MCF 10A (cell line): ENCODE results near the gene ACTMAP. TPM values are rescaled to one million over a fixed set of nuclear protein-coding genes. Genes with fewer than 3 reads are reported as not detected.

Source experiments
- BruUV-seq: library from RNA; stranded (reverse); fragments of 400-500 nt; replicated peaks from 2 replicates; lab custom pipeline; 2021; lab: Mats Ljungman, UMichigan
- CTCF ChIA-PET: fragments of 300-600 bp; sonication (Branson Sonifier 250); formaldehyde crosslinking; extraction: SDS; loops from one replicate; lab custom pipeline; 2021; ENCODE audit warnings: antibody characterized with exemption, inconsistent platforms; lab: Yijun Ruan, JAX
- POLR2A ChIA-PET: fragments of 300-600, 350-650 bp; sonication (Branson Sonifier 250); formaldehyde crosslinking; extraction: SDS; loops from one replicate; lab custom pipeline; 2020; ENCODE audit warnings: antibody characterized with exemption, inconsistent platforms; lab: Yijun Ruan, JAX
- DNase-seq: peaks from one replicate; pipeline ENCODE4 v3.0.0-alpha.2; 2018; ENCODE audit not compliant: unreplicated experiment
- H3K27ac Mint-ChIP-seq: one replicate; pipeline ENCODE4 v1.8.0; 2022; ENCODE audit warnings: mild to moderate bottlenecking, low read depth, mixed read lengths; ENCODE audit not compliant: unreplicated experiment
- H3K27me3 Mint-ChIP-seq: one replicate; pipeline ENCODE4 v1.8.0; 2022; ENCODE audit warnings: mixed read lengths; ENCODE audit not compliant: insufficient read depth, unreplicated experiment
- H3K36me3 Mint-ChIP-seq: one replicate; pipeline ENCODE4 v1.8.0; 2022; ENCODE audit warnings: mild to moderate bottlenecking, moderate library complexity, mixed read lengths; ENCODE audit not compliant: insufficient read depth, unreplicated experiment
- H3K4me1 Mint-ChIP-seq: one replicate; pipeline ENCODE4 v1.8.0; 2022; ENCODE audit warnings: mixed read lengths; ENCODE audit not compliant: insufficient read depth, unreplicated experiment
- H3K4me3 Mint-ChIP-seq: one replicate; pipeline ENCODE4 v1.8.0; 2022; ENCODE audit warnings: mild to moderate bottlenecking, moderate library complexity, mixed read lengths; ENCODE audit not compliant: unreplicated experiment
- H3K9me3 Mint-ChIP-seq: one replicate; pipeline ENCODE4 v1.8.0; 2022; ENCODE audit warnings: mixed read lengths; ENCODE audit not compliant: unreplicated experiment
- CTCF ChIP-seq: fragments of 200-600 bp; IDR thresholded peaks from one replicate; pipeline ENCODE4 v1.8.0; 2022; ENCODE audit warnings: antibody characterized with exemption, mild to moderate bottlenecking; ENCODE audit not compliant: unreplicated experiment
- intact Hi-C: fragments of 100-400 bp; cut with micrococcal nuclease; formaldehyde crosslinking; loops from 2 replicates; pipeline ENCODE4 v1.14.1; 2022
- total RNA-seq: library from RNA; stranded (reverse); gene quantifications from 2 replicates; pipeline ENCODE4 v1.2.3, GENCODE V29; 2022

Gene ACTMAP
- total RNA-seq, 1 experiment from 2014 or later = 19.3 TPM

GRCh38 chr19:40739030-40739839 lies 11.0 kb downstream of the ACTMAP start:
- H3K27me3 Mint-ChIP-seq = no peaks in the 10 kb centered on the region
- no peak overlapping the region for H3K4me3 Mint-ChIP-seq
- no peaks in the 10 kb centered on the region for H3K9me3 Mint-ChIP-seq
- ChIA-PET CTCF (interaction anchor here (0.6 to 0.7 kb wide), 2 partner anchors 57 to 319 kb away, joined by 3 read pairs; no protein-coding TSS in a partner anchor), POLR2A (interaction anchor here (0.6 to 3.7 kb wide), 5 partner anchors 11 to 413 kb away, joined by 3 to 35 read pairs (median 3); partner anchors contain the start of genes ACTMAP, COQ8B, ITPKC and SNRPA)
- H3K27ac Mint-ChIP-seq = no peak overlapping the region
- no peak for TF ChIP-seq CTCF
- DNase-seq = no peak
- H3K4me1 Mint-ChIP-seq = peaks cover 7% of the 10 kb centered on the region
- no TSS peak for BruUV-seq
- peaks cover 81% of the 10 kb centered on the region for H3K36me3 Mint-ChIP-seq
- intact Hi-C loops = no loop called here

GRCh38 chr19:40737102-40737644 lies 13.1 kb downstream of the ACTMAP start:
- DNase-seq = no peak
- ChIA-PET CTCF (interaction anchor here (0.6 kb wide), 1 partner anchor 9 kb away, joined by 4 read pairs; no protein-coding TSS in a partner anchor), POLR2A (interaction anchor here (0.8 to 4.2 kb wide), 3 partner anchors 13 to 15 kb away, joined by 3 to 23 read pairs (median 6); partner anchors contain the start of genes ACTMAP and SNRPA)
- Mint-ChIP-seq H3K27me3 (no peaks in the 10 kb centered on the region), H3K27ac (no peak overlapping the region), H3K4me3 (no peak overlapping the region), H3K4me1 (peaks cover 7% of the 10 kb centered on the region), H3K9me3 (no peaks in the 10 kb centered on the region), H3K36me3 (peaks cover 99% of the 10 kb centered on the region)
- intact Hi-C loops = no loop called here
- no peak for TF ChIP-seq CTCF
- no TSS peak for BruUV-seq

- no peaks in the 10 kb centered on the region for H3K27me3 Mint-ChIP-seq
- no peak for DNase-seq
- no peak overlapping the region for H3K27ac Mint-ChIP-seq
- H3K36me3 Mint-ChIP-seq = peaks cover 99% of the 10 kb centered on the region
- H3K9me3 Mint-ChIP-seq = no peaks in the 10 kb centered on the region
- H3K4me1 Mint-ChIP-seq = peaks cover 7% of the 10 kb centered on the region
- CTCF ChIA-PET = interaction anchor here (0.6 kb wide), 1 partner anchor 8 kb away, joined by 4 read pairs; no protein-coding TSS in a partner anchor
- intact Hi-C loops = no loop called here
- no TSS peak for BruUV-seq
- TF ChIP-seq CTCF = no peak
- H3K4me3 Mint-ChIP-seq = no peak overlapping the region
- POLR2A ChIA-PET = interaction anchor here (0.7 to 4.2 kb wide), 4 partner anchors 12 to 15 kb away, joined by 3 to 23 read pairs (median 4); partner anchors contain the start of genes ACTMAP and SNRPA
These were observed 13.6 kb downstream of the ACTMAP start for GRCh38 chr19:40736661-40737060.
